Activated naive CD4-positive, alpha-beta T cell treated with Interleukin-2 at 50 U/mL for 16 hours (primary cell): ENCODE measurements around the gene HOXD3.

Experiments used
- DNase-seq: peaks from one replicate; pipeline ENCODE4 v3.0.0-alpha.2; 2020

Gene HOXD3

GRCh38 chr2:176151442-176152287 is 5.4 kb upstream of the HOXD3 start, which contains the start of gene HOXD4:
Gene HOXD4, plus strand, starts transcription at chr2:176151550. Its CDS starts 84 bp downstream, at chr2:176151634.
- DNase-seq, result no peak

GRCh38 chr2:176152350-176153181 is 4.5 kb upstream of the HOXD3 start:
- no peak for DNase-seq

DNA sequence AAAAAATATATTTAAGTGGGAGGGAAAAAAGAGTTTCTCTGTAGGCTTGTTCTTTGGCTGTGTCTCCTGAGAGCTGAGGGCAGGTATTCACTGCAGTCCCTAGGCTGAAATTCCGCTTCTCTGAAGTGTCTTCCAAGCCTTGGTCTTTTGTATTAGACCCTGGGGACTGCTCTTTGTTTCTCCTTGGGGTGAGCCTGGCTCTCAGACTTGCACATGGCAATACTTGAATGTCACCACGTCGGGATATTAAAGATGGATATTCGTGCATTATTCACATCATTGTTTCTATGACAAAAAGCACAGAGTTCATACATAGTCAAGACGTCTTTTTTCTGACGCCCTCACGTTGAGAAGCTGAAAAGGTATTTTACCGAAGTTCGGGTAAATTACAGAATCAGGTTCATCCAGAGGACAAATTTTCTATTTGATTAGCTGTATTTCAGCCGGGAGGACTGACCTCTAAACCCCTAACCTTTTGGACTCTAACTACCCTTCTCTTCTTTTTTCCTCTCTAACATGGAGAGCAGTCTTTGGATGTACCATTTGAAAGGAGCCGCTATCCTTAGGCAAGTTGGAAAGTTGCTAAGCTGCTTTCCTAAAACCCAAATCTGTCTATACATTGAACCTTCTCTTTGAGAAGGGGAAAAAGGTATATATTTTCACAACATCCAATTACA is 2.4 kb upstream of the HOXD3 start:
- no peak for DNase-seq

DNA sequence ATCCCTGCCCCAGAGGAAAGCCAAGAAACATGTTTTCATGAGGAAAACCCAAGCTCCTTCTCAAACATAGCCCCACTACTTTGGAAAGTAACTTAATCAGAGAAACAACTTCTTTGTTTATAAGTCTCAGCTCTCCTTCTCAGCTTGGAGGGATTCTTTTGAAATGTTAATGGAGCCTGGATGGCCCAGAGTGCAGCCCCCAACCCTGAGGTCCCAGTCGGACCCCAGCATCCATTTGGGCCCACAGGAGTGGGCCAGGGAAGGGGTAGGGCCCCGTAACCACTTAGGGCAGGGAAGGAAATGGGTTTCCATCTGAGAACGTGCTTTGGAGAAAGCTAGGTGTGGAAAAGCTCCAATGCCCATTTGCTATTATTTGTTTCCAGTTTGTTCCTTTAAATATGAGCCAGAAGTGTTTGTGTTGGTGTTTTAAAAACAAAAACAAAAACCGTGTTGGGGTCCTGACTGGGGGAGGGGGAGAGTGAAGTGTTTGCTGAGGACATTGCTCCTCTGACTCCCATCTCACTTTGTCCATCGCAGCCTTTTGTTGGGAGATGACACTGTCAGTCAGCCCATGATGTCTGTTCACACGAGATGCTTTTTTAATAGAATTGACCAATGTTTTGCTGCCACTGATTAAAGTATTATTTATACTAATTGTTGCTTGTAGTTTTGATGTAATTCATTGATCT is 1.6 kb upstream of the HOXD3 start:
- DNase-seq, result no peak

- no peak for DNase-seq
These were observed 753 bp upstream of the HOXD3 start for GRCh38 chr2:176156301-176156806.

DNA sequence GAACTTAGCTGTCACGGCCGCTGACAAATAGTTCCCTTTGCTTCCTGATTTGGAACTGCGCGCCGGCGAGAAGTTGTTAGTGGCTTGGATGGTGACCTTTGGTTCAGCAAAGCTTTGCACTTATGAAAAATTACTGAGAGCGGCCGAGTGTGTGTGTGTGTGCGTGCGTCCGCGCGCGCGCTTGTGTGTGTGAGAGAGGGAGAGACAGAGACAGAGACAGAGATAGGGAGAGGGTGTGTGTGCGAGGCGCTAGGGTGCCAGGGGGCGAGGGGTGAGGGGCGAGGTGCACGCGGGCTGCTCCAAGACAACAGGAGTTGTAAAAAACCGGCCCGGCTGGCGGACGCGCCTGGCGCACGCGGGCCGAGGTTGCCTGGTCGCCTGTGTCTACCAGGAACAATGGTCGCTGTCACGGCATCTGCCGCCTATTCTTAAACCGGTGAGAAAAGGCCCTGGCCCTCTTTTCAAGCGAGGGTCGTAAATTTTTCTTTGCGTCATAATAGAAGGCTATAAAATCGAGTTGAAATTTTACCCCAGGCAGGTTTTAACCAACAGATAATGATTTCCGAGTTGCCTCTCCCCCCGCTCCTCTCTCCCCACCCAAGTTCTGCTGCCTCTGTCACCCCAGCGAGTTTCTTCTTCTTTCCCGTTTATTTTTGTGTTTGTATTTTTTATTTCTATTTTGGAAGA is 535 bp downstream of the HOXD3 start:
- no peak for DNase-seq

- no peak for DNase-seq
These were observed 1.1 kb downstream of the HOXD3 start for GRCh38 chr2:176158186-176158591.

DNA sequence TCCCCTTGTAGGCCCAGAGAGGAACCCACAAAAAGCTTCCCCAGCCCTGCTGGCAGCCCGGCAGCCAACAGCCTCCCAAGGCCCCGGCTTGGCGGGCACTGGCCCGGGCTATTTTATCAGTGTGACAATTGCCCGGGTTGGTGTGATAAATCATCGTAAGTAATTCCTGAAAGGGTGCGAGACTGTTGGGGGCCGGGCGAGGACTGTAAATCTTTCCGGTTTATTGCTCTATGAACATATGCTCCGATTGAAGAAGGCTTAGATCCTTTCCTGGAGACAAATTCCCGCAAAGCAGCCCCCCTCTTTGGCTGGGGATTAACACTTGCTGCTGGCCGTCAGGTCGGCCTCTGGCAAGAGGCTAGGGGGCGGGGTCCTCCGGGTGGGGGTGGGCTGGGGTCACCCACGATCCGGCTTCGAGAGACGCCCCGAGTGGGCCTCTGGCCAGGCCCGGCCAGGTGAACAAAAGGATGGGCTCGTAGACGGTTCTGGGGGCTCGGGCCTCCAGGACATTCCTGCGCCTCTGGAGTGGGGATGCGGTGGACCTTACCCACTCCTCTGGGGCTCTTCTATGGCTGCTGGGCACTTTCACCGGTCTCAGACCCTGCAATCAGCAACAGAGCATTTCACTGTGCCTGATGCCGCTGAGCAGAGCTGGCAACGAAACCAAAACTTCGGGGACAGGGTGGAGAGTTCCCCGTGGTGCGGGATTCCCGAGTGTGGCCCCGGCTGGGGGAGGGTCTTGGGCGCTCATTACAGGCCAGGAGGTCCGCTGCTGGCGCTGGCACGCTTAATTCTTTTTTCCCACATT is 2.0 kb downstream of the HOXD3 start:
- no peak for DNase-seq

DNA sequence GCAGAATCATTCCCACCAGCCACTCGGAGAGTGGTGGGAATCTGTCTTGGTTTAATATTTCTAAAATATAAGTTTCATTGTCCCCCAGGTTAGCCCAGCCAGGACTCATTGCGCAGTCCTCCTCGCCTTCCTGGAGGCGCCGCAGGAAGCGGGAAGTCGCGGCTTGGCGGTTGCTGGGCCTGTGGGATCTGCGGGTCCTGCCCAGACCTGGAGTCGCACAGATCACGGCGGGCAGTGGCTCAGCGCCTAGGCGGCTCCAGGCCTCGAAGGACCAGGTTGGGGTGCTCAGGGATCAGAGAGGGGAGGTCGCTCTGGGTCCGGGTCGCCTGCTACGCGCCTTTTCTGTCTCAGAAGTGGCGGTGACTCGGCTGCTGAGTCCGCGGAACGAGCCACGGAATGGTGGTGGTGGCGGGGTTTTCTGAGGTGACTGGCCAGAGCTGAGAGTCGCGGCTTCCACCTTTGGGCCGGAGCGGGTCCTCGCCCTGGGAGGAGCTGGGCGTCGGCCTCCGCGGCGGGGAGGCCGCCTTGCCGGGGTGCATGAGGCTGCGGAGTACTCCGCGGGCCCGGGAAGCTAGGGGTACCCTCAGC is 2.6 kb downstream of the HOXD3 start:
- no peak for DNase-seq

DNA sequence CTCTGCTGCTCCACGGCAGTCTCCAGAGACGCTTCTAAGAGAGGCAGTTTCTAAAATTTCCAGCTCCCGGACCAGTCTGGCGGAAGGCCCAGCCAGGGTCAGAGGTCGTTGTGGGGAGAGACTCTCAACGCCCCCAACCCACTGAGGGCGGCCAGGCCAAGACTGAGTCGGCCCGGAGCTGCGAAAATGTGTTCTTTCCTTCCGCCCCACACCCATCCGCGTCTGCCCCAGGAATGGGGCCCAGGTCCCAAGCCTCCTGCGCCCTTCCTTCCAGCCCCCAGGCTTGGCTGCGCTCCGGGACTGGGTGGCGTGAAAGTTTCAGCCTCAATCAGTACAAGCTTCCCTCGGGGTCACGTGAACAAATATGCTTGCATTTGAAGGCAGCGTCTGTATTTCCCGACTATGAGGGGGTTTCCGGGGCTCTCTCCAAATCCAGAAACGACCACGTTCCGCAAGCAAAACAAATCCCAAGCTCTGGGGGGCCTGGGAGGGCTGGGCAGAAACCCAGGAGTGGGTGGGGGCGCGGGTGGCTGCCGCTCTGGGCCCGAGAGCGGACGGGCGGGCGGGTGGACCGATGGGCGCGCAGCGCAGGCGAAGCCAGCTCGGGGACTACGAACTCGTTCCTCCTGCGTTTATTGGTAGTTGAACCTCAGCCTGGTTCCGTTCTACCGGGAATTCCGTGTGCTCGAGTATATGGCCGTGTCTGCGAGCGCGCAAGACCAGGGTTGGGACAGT is 3.3 kb downstream of the HOXD3 start:
- DNase-seq, result no peak

DNA sequence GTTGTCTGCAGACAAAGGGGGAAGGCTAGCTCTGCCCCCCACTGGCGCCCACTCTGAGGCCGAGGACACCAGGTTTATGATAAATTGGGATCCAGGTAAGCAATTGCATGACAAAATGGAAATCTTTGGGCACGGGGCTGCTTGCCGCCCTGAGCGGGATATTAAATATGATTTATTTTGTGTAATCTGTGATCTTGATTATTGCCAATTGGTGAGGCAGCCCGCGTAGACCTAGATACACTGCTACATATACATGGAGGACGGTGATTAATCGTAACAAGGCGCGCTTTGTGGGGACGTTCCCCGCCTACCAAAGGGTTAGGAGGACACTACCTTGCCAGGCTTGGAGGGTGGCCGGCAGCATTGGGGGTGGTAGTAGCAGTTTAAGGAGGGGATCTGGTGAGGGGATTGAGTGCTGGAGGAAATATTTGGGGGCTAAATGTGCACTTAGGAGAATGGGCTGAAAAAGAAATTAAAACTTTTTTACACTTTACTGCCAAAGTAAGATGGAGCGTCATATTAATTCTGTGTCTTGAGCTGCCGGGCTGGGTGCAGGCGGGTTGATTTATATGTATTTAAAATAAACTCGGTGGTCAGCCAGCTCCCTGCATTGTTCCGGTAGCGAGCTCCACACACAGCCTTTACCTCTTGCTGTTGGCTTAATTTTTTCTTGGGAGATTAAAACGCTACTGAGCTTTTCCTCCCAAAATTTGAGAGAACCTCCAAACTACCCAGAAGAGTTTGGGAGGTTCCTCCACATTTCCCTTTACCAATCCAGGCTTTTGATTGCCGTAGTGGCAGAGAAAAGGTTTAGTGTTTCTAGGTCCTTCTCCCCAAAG is 4.1 kb downstream of the HOXD3 start:
- DNase-seq, result no peak

DNA sequence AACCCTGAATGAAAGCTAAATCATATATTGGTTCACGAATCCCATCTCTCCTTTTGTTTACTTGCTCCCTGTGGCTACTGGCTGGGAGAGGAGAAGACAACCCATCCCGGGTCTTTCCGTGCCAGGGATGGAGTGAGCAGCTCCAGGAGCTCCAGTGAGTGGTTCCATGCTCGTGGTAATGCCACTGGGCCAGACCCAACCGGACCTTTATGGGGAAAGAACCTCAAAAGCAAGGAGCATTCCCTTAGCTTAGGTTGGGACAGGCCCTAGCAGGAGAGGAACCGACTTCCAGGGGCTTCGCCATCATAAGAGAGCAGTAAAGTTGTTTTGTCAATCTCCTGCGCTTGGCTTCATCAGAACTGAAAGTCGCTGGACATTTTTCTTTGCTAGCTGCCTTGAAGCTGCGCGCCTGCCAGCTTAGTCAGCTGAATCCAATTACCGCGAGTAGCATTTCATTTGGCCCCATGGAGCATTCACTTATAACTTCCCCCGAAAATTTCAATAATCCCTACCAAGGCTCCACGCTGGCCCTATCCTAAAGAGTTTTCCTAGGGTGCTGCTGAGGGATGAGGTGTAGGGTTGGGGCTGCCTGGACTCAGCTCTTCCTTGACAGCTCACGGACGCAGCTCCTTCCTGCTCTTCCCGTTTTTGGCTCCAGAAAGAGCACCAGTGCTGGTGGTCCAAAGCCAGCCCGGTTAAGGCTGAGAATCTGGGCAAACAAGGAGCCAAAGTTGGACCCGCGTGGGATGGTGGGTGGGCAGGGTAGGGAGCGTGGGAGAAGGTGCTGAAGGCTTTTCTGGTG is 4.9 kb downstream of the HOXD3 start:
- no peak for DNase-seq

DNA sequence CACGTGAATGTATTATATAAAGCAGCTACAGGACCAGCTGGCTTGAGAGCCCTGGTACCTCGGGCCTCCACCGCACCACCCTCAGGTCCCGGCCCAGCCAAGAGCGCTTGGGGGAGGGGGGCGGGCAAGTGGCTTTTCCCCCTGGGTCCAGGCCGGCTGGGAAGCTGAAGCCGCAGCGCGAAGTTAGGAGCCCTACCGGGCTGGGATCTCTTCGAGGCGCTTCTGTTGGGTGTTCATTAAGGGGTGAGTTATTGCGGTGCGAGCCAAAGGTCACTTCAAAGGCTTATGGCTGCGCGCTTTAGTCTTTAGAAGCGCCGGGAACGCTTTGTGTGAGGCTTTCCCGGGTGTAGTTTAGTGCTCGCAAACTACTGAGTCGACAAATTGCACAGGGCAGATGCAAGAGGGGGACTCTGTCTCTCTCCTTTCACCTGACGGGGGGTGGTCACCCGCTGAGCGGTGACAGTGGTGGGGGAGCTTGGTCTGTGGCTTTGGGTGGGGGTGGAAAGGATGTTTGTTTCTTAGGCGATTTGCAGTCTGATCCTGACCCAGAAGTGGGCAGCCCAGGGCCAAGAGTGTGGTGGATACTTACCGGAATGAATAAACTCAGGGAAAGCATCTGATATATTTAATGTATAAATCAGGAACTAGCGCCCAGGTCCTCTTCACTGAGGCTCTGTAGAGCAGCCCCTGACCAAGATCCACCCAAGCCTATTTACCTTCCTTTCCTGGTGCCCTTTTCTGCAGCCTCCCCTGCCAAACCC is 6.0 kb downstream of the HOXD3 start:
- no peak for DNase-seq

- no peak for DNase-seq
These were observed 6.6 kb downstream of the HOXD3 start for GRCh38 chr2:176163672-176164056.

- DNase-seq, result no peak
These were observed 7.1 kb downstream of the HOXD3 start for GRCh38 chr2:176164201-176164600.

DNA sequence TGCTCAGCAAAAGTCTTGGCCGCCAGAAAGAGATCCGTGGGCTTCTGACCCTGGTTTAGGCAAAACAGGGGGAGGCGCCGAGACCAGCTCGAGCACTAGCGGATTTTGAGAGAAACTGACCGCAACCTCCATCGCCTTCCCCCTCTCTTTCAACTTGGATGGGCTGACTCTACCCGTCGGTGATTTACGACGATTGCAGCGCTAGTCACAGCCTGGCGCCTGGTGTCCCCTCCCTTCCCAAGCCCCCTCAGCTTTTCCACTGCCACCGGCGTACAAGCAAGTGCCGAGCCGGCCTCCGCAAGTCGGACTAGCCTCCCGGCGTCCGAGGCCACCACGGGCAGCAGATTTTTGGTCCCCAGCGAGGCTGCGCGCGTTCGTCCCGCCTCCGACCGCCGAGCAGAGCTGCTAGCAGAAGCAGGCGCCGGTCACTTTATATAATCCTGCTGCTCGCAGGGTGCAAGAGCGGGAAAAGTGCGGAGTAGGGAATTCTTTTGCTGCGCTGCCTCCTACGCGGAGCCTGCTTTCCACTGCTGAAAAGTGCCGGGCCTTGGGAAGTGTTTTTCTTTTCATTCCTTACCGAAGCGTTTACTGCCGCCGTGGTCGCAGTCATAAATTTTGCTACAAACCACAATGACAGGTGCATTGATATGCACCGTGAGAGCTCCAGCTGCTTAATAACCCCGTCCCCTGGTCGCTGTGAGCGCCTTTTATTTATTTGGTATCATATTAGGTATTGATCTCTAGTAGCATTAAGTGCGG is 7.7 kb downstream of the HOXD3 start:
- no peak for DNase-seq
